Measurements from ENCODE around the gene CST6.

The CST6 gene, protein sequence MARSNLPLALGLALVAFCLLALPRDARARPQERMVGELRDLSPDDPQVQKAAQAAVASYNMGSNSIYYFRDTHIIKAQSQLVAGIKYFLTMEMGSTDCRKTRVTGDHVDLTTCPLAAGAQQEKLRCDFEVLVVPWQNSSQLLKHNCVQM

DNA sequence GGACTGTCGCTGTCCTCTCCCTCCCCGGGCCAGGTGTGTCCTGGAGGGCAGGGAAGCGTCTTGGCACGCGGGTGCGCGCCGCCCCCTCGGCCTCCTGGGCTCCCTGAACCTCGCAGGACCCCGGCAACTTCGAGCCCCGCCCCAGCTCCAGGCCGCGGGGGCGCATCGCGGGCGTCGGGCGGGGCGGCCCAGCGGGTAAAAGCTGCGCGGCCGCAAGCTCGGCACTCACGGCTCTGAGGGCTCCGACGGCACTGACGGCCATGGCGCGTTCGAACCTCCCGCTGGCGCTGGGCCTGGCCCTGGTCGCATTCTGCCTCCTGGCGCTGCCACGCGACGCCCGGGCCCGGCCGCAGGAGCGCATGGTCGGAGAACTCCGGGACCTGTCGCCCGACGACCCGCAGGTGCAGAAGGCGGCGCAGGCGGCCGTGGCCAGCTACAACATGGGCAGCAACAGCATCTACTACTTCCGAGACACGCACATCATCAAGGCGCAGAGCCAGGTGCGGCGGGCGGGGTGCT lies at the start of gene CST6:
CST6 (plus strand) TSS at position 224 of the 519 bp plus-strand sequence; CDS start at position 261, 37 bp downstream.
- ATAC-seq (no peak), DNase-seq (no peak)

DNA sequence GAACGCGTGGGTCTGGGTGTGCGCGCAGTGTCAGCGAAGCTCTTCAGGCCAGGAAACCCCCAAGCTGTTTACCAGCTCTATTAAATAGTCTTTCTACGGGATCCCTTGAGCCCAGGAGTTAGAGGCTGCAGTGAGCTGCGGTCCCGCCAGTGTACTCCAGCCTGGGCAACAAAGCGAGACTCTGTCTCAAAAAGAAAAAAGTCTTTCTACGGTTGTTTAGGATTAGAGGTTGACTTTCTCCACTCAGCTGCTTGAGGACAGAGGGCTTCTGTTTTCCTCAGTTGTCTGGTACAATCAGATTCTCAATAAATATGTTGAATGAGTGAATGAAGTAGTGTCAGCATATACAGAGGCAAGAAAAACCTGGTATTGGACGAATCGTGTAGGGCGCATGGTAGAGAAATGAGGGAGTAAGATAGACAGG lies 49.7 kb upstream of the CST6 start:
- ATAC-seq, result no peak

GRCh38 chr11:65964906-65965305 lies 46.9 kb upstream of the CST6 start:
- DNase-seq, result no peak
- no peak for ATAC-seq

More for the DNA sequence above, 49.7 kb upstream of the CST6 start:
- no peak for DNase-seq

GRCh38 chr11:65965986-65966762 lies 45.6 kb upstream of the CST6 start:
- DNase-seq (no peak), ATAC-seq (no peak)

DNA sequence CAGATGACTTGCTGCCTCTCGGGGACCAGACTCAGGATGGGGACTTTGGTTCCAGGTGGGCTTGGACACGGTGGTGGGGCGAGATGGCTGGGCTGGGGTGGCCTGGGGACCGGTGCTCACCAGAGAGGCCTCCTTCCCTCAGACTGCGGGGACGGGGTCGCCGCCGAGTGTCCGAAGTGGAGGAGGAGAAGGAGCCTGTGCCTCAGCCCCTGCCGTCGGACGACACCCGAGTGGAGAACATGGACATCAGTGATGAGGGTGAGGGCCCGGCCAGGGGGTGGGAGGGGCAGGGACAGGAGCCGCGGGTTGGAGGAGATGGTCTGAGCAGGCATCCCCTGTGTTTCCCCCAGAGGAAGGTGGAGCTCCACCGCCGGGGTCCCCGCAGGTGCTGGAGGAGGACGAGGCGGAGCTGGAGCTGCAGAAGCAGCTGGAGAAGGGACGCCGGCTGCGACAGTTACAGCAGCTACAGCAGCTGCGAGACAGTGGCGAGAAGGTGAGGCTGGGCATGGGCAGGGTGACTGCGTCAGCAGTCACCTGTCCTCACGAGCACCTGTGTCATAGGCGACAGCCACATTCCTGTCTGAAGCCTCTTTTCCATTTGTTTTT lies 44.4 kb upstream of the CST6 start:
- DNase-seq (no peak), ATAC-seq (no peak)

- ATAC-seq, result no peak
- DNase-seq, result no peak
Observed at GRCh38 chr11:65968600-65969482, 43.0 kb upstream of the CST6 start.

- ATAC-seq (no peak), DNase-seq (no peak)
Observed at GRCh38 chr11:65972116-65972515, 39.7 kb upstream of the CST6 start.

DNA sequence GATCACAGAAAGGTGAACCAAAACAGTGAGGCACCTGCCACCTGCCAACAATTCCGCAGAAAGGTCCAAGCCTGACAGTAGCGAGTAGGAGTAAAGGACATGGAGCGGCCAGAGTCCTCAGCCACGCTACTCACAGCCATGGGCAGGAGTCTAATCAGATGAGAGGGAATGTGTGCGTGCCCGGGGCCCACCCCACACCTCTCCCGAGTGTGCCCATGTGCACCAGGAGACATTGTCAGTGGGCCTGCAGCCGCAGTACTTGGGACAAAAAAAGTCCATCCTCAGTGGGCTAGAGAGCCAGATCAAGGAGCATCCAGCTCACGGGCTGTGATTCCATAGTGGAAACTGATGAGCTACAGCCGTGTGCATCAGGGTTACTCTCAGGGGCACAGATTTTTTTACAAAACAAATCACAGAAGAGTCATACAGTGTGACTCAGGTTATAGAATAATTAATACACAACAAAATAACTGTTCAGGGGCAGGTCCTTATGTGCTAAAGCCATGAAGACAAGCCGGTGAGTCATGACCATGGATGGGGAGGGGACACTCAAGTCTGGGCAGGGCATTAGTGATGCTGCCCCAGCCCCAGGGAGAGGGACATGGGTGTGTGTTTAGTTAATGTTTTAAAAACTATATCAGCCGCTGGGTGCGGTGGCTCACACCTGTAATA lies 38.2 kb upstream of the CST6 start:
- ATAC-seq (no peak), DNase-seq (no peak)

- ATAC-seq (no peak), DNase-seq (no peak)
Observed at GRCh38 chr11:65975771-65976170, 36.0 kb upstream of the CST6 start.

DNA sequence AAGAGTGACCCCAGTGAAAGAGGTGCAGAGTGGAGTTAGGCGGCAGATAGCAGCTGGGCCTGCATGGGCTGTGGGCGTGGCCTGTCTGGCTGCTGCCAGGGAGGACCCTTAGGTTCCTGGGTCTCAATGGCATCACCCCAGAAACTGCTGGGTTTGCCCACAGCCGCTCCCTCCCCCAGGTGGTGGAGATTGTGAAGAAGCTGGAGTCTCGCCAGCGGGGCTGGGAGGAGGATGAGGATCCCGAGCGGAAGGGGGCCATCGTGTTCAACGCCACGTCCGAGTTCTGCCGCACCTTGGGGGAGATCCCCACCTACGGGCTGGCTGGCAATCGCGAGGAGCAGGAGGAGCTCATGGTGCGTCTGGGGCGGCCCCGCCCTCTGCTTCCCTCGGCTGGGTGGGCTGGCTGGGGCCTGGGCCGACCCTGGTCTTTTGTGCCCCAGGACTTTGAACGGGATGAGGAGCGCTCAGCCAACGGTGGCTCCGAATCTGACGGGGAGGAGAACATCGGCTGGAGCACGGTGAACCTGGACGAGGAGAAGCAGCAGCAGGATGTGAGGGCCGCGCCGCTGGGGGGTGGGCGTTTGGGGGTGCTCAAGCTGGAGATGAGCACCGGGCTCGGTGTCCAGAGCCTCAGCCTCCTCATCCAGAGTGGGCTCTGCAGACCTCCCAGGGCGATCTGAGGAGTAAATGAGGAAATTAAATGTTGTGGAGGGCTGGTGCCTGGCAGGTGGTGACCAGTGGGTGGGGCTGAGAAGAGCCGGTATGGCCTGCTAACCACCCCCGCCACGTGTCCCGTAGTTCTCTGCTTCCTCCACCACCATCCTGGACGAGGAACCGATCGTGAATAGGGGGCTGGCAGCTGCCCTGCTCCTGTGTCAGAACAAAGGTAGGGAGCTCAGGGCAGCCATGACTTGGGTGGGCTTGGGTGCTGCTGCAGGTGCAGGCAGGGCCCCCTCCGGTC lies 35.3 kb upstream of the CST6 start:
- DNase-seq (no peak), ATAC-seq (no peak)

GRCh38 chr11:65977621-65978390 lies 34.0 kb upstream of the CST6 start:
- ATAC-seq, result no peak
- no peak for DNase-seq

DNA sequence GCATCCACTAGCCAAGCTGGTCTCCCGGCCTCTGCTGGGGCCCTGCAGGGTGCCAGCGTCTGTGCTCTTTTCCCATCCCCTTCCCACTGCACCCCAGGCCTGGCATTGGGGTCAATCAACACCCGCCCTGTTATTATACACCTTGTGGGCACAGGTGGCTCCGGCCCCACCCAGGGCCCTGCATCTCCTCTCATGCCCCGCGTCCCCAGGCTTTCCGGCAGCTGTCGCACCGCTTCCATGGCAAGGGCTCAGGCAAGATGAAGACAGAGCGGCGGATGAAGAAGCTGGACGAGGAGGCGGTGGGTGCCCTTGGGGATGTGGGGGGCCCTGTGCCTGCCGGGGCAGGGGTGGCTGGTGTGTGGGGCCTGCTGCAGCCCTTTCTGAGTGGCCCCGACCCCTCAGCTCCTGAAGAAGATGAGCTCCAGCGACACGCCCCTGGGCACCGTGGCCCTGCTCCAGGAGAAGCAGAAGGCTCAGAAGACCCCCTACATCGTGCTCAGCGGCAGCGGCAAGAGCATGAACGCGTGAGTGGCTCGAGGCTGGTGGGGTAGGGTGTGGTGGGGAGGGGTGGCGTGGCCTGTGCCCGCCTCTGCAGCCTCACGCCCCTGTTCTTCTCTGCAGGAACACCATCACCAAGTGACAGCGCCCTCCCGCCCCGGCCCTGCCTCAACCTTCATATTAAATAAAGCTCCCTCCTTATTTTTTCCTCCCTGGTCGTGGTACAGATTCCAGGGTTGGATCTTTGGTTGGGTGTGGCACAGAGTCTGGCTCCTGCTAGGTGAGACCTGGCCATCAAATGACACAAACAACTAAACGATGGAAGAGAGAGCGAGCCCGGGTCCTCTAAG lies 33.2 kb upstream of the CST6 start:
- no peak for DNase-seq
- no peak for ATAC-seq

DNA sequence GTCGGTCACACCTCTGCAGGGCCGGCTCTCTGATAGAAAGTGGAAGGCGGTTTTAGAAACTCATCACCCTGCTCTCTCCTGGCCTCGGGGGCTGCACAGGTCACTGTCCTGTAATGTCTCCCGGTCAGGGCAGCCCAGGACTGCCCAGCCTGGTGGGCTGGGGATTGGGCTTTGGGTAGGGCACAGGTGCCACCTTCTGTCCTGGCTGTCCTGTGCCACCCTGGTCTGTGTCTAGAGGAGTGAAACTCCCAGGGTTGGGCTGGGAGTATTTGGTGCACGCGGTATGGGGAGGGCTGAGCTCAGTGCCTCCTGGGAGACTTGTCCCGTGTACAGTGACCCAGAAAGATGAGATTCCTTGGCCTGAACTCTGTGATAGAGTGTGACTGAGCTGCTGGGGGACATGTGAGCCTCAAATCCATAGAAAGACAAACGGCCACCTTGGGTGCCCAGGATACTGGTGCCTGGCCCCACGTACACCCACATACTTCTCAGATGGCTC lies 32.5 kb upstream of the CST6 start:
- ATAC-seq, result no peak
- DNase-seq, result no peak

- DNase-seq (no peak), ATAC-seq (no peak)
Observed at GRCh38 chr11:65981101-65981740, 30.6 kb upstream of the CST6 start.

DNA sequence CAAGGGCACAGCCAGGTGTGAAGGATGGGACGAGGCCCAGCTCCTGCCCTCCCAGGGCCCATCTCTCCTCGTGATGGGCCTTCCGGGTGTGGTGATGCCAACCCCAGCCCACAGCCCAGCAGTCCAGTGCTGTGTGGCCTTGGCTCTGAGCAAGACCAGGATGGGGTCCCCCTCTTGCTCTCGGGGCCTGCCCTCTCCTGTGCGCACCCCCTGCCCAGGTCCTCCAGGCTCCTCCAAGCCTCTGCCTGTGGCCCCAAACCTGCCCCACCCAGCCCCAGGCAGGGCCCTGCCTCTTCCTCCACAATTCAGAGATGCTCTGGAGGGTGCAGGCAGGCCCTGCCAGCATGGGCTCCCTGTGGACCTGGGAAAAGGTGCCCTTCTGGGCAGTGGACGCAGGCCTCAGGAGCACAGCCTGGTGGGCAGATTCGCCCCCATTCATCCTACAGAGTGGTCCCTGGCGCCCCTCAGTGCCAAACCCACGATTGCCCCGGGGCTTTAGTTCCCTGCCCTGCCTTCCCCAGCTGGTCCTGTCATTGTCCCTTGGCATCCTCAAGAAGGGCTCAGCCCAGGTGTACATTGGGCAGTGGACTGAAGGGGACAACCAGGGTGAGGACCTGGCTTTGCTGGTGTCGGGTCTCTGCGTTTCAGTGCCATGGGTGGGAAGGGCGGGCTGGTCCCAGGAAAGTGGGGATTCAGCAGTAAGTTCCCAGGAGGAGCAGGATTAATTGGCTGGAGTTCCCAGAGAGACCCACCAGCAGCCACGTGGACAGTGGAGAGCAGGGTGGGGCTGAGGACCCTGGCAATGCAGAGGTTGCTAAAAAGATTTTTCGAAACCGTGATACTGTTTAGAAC lies 29.6 kb upstream of the CST6 start:
- ATAC-seq, result no peak

GRCh38 chr11:65982824-65983588 lies 28.8 kb upstream of the CST6 start:
- ATAC-seq (no peak), DNase-seq (no peak)

More for the DNA sequence above, 29.6 kb upstream of the CST6 start:
- DNase-seq, result no peak

Data from stimulated activated naive CD8-positive, alpha-beta T cell treated with anti-CD3 and anti-CD28 coated beads, Interleukin-15, Interleukin-2, amounts not matched to agents 100 U/mL and 50 U/mL, for 24 hours (primary cell).